ENCODE results near the gene NRXN2.
A peak's percentile ranks its signal among the peaks of the same experiment; 100 is the strongest.

NRXN2 gene

DNA sequence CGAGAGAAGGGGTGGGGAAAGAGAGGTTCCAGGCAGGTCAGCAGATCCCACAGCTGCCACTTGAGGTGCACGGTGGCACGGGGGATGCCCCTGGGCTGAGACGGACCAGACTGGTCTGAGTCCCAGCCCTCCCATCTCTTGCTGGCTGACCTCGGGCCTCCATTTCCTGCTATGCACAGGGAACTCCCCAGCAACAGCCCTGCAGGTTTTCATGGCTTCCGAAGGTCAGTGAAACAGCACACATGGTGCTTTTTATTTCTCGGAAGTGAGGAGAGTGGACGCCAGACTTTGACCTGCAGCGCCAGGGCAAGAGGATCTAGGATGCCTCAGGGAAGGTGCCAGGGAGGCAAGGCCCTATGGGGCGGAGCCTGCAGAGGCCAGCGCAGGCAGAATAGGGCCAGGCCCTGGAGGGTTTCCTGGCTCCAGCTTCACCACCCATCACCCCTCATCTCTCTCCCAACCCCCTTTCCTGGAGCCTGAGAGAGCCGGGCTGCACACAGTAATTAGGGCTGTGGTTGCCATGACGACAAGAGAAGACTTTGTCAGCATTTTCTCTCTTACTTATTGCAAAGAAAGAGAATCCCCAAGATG, 102.5 kb downstream of the NRXN2 start:
- DNase-seq: no peak

DNA sequence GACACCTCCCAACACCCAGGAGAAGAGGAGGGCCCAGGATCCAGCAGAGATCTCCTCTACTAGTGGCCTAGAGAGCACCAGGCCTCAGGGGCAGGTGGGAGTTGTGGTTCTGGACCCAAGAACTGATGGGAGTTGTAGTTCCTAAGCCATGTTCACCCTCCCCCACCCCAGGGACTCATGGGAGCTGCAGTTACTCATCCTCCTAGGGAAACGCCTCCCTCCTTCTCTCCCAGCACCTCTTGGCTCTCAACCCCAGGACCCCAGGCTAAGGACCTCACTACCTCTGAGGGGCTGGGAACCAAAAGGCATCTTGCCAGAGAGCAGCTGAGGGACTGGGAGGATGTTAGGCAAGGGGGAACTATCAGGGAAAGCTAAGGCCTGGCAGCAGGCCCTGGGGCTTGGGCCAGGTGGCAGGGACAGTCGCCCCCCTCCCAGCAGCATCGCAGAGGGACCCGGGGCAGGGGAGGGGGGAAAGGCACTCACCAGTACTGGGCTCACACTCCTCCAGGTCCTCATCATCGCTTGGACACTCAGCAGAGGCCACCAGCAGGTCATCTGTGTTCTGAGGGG, 103.1 kb downstream of the NRXN2 start:
- DNase-seq: no peak

DNA sequence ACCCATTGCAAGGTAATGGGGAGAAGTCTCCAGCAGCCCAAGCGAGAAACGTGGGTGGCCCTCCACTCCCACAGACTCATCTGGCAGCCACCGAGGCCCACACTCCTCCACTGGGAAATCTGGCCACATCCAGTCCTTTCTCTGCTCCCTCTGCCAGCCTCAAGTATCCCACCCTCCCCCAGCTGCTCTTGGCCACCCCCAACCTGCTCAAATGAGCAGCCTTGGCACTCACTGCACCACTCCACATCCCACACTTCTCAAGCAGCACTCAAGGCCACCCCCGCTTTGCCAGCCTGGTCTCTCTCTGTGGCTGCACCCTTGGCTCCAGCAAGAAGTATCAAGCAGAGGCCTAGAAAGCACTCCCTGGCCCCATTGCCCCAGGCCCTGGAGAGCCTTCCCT, 103.8 kb downstream of the NRXN2 start:
- DNase-seq: no peak

DNA sequence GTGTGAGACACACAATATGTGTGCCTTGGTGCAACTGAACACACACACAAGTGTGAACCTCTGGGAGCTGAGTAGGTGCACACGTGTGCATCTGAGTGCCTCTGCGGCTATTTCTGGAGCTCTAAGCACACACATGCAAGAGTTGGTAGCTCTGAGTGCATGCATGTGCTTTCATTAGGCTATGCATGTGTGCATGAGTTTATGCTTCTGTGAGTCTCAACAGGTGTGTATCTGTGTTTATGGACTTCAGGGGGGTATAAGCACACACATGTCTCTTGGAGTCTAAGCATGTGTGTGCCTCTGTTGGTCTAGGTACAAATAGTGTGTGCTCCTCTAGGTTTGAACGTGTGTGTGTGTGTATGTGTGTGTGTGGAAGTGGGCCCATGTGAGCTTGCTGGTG, 106.2 kb downstream of the NRXN2 start:
- no peak for DNase-seq

DNA sequence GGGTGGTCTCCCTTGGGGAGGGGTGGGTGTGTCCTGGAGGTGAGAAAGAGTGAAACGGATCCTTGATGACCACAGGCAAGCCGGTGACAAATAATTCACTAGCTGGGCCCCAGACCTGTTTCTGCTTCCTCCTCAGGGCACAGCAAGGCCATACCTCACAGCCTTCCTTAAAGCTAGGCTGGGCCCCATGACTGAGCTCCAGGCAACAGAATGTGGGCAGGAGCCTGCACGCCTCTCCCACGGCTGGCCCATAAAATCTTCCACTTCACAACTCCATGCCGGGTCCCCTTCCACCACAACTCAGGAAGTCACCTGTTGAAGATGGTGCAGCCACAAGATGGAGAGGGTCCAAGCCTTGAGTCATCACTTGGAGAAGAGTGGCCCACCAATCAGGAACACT, 108.1 kb downstream of the NRXN2 start:
- peak; percentile 12 for DNase-seq

DNA sequence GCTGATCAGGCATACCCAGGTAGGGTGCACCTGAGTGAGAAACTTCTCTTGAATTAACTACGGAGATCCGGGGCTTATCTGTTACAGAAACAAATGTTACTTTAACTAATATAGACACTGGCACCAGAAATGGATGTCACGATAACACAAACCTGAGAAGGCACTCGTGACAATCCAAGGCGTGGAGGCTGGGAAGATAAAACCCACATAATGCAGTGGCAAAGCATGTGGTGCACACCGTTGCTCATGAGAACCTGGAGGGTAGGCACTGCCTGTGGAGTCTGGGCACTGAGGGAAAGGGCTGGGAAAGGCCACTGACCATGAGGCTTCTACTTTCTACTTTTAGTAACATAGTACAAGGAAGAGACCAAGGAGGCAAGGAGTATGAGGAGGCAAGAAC, 109.3 kb downstream of the NRXN2 start:
- no peak for DNase-seq

DNA sequence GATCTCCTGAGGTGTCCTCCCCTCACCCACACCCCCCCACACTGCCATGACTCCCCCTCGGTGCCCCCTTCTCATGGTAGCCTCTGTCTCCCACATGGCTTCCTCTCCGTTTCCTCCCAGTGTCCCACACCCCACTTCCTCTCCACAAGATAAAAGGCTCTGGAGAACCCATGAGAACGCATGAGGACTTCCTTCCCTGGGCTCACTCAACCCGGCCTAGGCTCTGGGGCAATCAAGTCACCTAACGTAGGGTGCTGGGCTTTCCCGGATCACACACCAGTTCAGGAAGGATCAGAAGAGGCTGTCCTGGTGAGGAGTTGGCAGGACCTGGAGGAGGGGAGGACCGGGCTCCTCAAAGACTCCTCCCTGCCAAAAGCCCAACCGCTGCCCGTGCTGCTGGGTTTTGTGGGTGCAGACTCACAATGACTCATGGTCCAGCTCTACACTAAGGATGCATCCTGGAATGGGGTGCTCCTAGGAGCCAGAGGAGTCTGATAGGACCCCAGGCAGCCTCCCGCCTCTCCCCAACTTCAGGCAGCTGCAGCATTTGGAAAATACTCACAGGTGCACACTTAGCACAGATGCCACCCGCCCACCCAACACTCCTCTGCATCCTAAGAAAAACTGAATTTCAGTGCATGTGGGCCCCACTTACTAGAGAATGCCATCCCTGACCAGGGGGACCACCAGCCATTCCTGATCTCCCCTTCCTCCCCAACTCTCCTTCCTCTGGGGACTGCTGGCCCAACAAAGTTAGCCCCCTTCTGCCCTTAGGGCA, 110.9 kb downstream of the NRXN2 start:
- peak; percentile 52 for DNase-seq

GRCh38 chr11:64611176-64611575, 111.8 kb downstream of the NRXN2 start:
- no peak for DNase-seq

DNA sequence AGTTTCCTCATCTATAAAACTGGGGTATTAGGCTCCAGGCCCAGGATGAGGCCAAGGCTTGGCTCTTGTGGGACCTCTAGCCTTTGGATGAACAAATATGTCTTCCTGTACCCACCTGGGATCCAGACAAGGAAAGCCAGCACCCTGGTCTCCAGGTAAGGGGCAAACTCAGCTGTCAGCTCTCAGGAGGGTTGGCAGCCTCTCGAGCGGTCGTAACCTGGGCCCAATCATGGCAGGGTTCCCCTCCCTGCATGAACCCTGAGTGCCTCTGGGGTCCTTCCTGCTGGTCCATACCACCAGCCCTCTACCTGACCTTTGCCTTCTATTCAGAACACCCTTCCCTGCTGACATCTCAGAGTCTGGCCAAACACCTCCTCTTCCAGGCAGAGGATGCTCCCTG, 112.4 kb downstream of the NRXN2 start:
- no peak for DNase-seq

- DNase-seq: no peak
Measured at GRCh38 chr11:64609436-64610047, 113.5 kb downstream of the NRXN2 start.

DNA sequence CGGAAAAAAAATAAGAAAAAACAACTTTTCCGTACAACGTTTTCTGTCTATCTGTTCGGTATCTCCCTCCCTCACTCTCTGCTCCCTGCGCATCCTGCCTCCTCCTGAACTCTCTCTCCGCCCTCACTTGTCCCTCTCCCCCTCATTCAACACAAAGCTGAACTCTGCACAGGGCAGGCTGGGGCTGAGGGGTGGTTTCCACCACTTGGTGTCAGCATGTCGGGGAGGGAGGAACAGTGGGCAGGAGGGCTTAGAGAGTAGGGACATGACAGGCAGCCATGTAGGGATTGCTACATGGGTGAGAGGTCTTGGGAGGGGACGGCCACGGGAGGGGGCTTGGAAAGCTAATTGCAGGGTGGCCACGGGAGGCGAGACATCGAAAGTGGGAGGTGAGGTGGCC, 114.4 kb downstream of the NRXN2 start:
- DNase-seq: no peak

- no peak for DNase-seq
Measured at GRCh38 chr11:64608046-64608445, 115.0 kb downstream of the NRXN2 start.

DNA sequence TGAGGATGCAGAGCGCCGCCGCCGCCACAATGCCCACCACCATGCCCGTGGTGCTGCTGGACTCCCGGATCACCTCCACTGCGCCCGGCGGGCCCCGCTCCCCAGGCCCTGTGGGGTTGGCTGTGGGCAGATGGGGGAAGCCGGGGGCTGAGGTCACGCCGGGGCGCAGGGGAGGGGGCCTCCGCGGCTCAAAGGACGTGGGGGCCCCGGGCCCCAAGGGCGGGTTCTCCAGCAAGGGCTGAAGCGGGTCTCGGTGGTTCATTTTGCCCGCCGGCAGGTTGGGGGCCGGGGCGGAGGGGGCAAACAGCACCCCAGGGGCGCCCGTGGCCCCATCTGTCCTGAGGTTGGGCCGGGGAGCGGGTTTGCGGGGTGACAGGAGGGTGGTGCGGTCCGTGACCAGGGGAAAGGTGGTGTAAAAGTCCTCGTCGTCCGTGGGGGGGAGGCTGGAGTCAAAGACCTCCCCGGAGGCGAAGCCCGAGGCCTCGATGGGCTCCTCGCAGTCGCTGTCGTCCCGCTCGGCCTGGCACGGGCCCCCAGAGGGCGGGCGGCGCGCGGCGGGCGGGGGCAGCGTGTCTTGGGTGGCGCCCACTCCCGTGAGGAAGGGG, 115.5 kb downstream of the NRXN2 start:
- DNase-seq: no peak

- DNase-seq: no peak
Measured at GRCh38 chr11:64606796-64607380, 116.1 kb downstream of the NRXN2 start.

- no peak for DNase-seq
Measured at GRCh38 chr11:64605656-64606585, 117.1 kb downstream of the NRXN2 start.

DNA sequence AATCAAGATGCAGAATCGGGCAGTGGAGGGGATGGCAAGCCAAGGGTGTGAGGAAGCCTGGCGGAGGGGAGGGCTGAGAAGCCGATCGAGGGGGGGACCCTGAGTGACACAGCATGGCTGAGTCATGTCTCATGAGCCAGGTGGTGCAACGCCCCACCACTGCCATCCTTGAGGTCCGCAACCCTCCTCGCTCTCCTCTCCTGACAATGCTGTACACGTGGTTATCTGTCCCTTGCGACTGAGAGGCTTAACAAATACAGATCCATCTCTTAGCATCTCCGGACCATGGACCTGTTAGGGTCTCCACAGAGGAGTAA, 117.8 kb downstream of the NRXN2 start:
- DNase-seq: no peak

- no peak for DNase-seq
Measured at GRCh38 chr11:64604458-64605243, 118.3 kb downstream of the NRXN2 start.

GRCh38 chr11:64603411-64604110, 119.4 kb downstream of the NRXN2 start:
- DNase-seq: no peak

GRCh38 chr11:64602466-64603070, 120.4 kb downstream of the NRXN2 start:
- no peak for DNase-seq

All from inflammatory macrophage treated with lipopolysaccharide for 4 hours (primary cell).